DND-41 (cell line): ENCODE results near the gene BCL7C.

Source experiments
- ATAC-seq: fragments of 200-7000 bp; cut with Tn5 transposase; 3 replicates; pipeline ENCODE4 v1.9.1; 2021; ENCODE audit warnings: low read depth; ENCODE audit not compliant: insufficient read depth
- DNase-seq: peaks from one replicate; pipeline ENCODE4 v3.0.0-alpha.2; 2020
- H2AFZ ChIP-seq: 2 replicates; pipeline ENCODE4 v1.6.0; 2012; ENCODE audit warnings: low read depth, low read length
- H3K27ac ChIP-seq: 2 replicates; pipeline ENCODE4 v1.5.1; 2012; ENCODE audit warnings: low read length, inconsistent platforms
- H3K27me3 ChIP-seq: fragments of 200-600 bp; sonication (generic); 2 replicates; pipeline ENCODE4 v1.6.0; 2012; ENCODE audit warnings: low read length, mild to moderate bottlenecking, inconsistent platforms; ENCODE audit not compliant: insufficient read depth, poor library complexity
- H3K36me3 ChIP-seq: 2 replicates; pipeline ENCODE4 v1.5.1; 2012; ENCODE audit warnings: low read length, inconsistent platforms; ENCODE audit not compliant: insufficient read depth
- H3K4me1 ChIP-seq: 2 replicates; pipeline ENCODE4 v1.5.1; 2012; ENCODE audit warnings: mild to moderate bottlenecking, low read length; ENCODE audit not compliant: insufficient read depth
- H3K4me2 ChIP-seq: 2 replicates; pipeline ENCODE4 v1.6.0; 2012; ENCODE audit warnings: mild to moderate bottlenecking, moderate library complexity, low read length, inconsistent platforms; ENCODE audit not compliant: insufficient read depth
- H3K4me3 ChIP-seq, 2 experiments: fragments of 200-600 bp in 1 of 2; shearing (Covaris generic) in 1 of 2; 2 replicates each; pipeline ENCODE4 v1.5.1; 2012 to 2016; ENCODE audit warnings: inconsistent platforms in 2 of 2, low read length in 2 of 2, mild to moderate bottlenecking in 2 of 2, low read depth in 1 of 2, moderate library complexity in 1 of 2
- H3K79me2 ChIP-seq: 2 replicates; pipeline ENCODE4 v1.6.0; 2012; ENCODE audit warnings: low read length, inconsistent platforms; ENCODE audit not compliant: insufficient read depth
- H3K9ac ChIP-seq: 2 replicates; pipeline ENCODE4 v1.6.0; 2012; ENCODE audit warnings: low read depth, mild to moderate bottlenecking, inconsistent platforms, low read length, moderate library complexity
- H3K9me3 ChIP-seq: 2 replicates; pipeline ENCODE4 v1.5.1; 2012; ENCODE audit warnings: low read length, moderate library complexity, mild to moderate bottlenecking, inconsistent platforms; ENCODE audit not compliant: insufficient read depth, severe bottlenecking
- H4K20me1 ChIP-seq: 2 replicates; pipeline ENCODE4 v1.6.0; 2012; ENCODE audit warnings: low read length; ENCODE audit not compliant: insufficient read depth
- EZH2 ChIP-seq: IDR thresholded peaks from 3 replicates; pipeline ENCODE4 v1.6.1; 2012; ENCODE audit warnings: borderline replicate concordance, low read depth, mild to moderate bottlenecking, moderate library complexity, low read length, inconsistent platforms; ENCODE audit not compliant: severe bottlenecking
- TF ChIP-seq, protein P1 (sequence below): IDR thresholded peaks from 2 replicates; pipeline ENCODE4 v1.5.1; 2012; ENCODE audit warnings: borderline replicate concordance, low read length, moderate library complexity, mild to moderate bottlenecking; ENCODE audit not compliant: poor library complexity, severe bottlenecking; ENCODE audit errors: extremely low read depth

BCL7C gene

DNA sequence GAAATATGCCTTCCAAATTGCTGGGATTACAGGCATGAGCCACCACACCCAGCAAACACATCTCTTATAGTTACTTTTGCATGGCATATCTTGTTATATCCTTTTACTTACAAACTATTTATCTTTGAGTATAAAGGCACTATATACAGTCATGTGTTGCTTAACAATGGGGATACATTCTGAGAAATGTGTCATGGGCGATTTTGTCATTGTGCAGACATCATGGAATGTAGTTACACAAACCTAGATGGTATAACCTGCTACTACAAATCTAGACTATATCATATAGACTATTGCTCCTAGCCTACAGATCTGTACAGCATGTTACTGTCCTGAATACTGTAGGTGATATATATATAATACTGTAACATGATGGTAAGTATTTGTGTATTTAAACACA lies 43.6 kb downstream of the BCL7C start:
- Histone ChIP-seq H3K4me2 (no peak overlapping the region), H3K27me3 (no peaks in the 10 kb centered on the region), H3K36me3 (no peaks in the 10 kb centered on the region), H3K4me3 (no peak overlapping the region), H3K79me2 (no peaks in the 10 kb centered on the region), H3K9ac (no peak overlapping the region), H3K27ac (no peak overlapping the region), H2AFZ (no peak overlapping the region), H3K9me3 (no peaks in the 10 kb centered on the region), H3K4me1 (peaks cover 1% of the 10 kb centered on the region), H4K20me1 (no peaks in the 10 kb centered on the region)
- no peak for DNase-seq
- TF ChIP-seq, protein P1, sequence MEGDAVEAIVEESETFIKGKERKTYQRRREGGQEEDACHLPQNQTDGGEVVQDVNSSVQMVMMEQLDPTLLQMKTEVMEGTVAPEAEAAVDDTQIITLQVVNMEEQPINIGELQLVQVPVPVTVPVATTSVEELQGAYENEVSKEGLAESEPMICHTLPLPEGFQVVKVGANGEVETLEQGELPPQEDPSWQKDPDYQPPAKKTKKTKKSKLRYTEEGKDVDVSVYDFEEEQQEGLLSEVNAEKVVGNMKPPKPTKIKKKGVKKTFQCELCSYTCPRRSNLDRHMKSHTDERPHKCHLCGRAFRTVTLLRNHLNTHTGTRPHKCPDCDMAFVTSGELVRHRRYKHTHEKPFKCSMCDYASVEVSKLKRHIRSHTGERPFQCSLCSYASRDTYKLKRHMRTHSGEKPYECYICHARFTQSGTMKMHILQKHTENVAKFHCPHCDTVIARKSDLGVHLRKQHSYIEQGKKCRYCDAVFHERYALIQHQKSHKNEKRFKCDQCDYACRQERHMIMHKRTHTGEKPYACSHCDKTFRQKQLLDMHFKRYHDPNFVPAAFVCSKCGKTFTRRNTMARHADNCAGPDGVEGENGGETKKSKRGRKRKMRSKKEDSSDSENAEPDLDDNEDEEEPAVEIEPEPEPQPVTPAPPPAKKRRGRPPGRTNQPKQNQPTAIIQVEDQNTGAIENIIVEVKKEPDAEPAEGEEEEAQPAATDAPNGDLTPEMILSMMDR: no peak
- TF ChIP-seq EZH2: no peak
- no peak for ATAC-seq

- ATAC-seq: no peak
- no peak overlapping the region for H3K9ac ChIP-seq
- no peaks in the 10 kb centered on the region for H3K36me3 ChIP-seq
- peaks cover 11% of the 10 kb centered on the region for H3K4me1 ChIP-seq
- TF ChIP-seq, protein P1: no peak
- TF ChIP-seq EZH2: no peak
- H3K9me3 ChIP-seq: no peaks in the 10 kb centered on the region
- H3K4me3 ChIP-seq: no peak overlapping the region
- no peaks in the 10 kb centered on the region for H4K20me1 ChIP-seq
- H3K27ac ChIP-seq: no peak overlapping the region
- no peak overlapping the region for H3K4me2 ChIP-seq
- H2AFZ ChIP-seq: 0 out of 2 replicates have a peak overlapping the region, but pooled peaks have one; percentile 33
- H3K27me3 ChIP-seq: no peaks in the 10 kb centered on the region
- no peak for DNase-seq
- H3K79me2 ChIP-seq: no peaks in the 10 kb centered on the region
Observed at GRCh38 chr16:30846649-30847402, 47.1 kb downstream of the BCL7C start.

GRCh38 chr16:30844671-30845449 lies 49.0 kb downstream of the BCL7C start:
- Histone ChIP-seq H3K4me2 (peak overlapping the region; percentile 54), H3K27ac (peak overlapping the region; percentile 73), H3K4me1 (peaks cover 11% of the 10 kb centered on the region), H4K20me1 (no peaks in the 10 kb centered on the region), H3K4me3 (peak overlapping the region in 1 of 2 experiments; percentile 29; a peak in 2 of 4 replicates), H3K9me3 (no peaks in the 10 kb centered on the region), H2AFZ (peak overlapping the region; percentile 89), H3K36me3 (no peaks in the 10 kb centered on the region), H3K9ac (peak overlapping the region; percentile 39), H3K27me3 (no peaks in the 10 kb centered on the region), H3K79me2 (no peaks in the 10 kb centered on the region)
- ATAC-seq (peak; percentile 98), DNase-seq (peak; percentile 85)
- no peak for TF ChIP-seq EZH2
- TF ChIP-seq, protein P1: peak; percentile 95
